Activated naive CD8-positive, alpha-beta T cell treated with anti-CD3 and anti-CD28 coated beads for 36 hours (primary cell): ENCODE measurements around the gene YEATS2. TPM values are rescaled to one million over a fixed set of nuclear protein-coding genes. Genes with fewer than 3 reads are reported as not detected.
"Not testable (repeated sequence)": the region's sequence is repeated elsewhere in the genome, so short reads cannot be mapped to it uniquely, and the experiment has no call there.

ENCODE experiments used
- DNase-seq: peaks from one replicate; pipeline ENCODE4 v3.0.0; 2021
- H3K27ac Mint-ChIP-seq: one replicate; pipeline ENCODE4 v1.8.0; 2022; ENCODE audit warnings: mild to moderate bottlenecking, moderate library complexity, mixed read lengths
- H3K27me3 Mint-ChIP-seq: one replicate; pipeline ENCODE4 v1.8.0; 2022; ENCODE audit warnings: mild to moderate bottlenecking, mixed read lengths
- H3K36me3 Mint-ChIP-seq: one replicate; pipeline ENCODE4 v1.8.0; 2021; ENCODE audit warnings: mild to moderate bottlenecking, mixed read lengths
- H3K4me1 Mint-ChIP-seq: one replicate; pipeline ENCODE4 v1.8.0; 2021; ENCODE audit warnings: mixed read lengths
- H3K4me3 Mint-ChIP-seq: one replicate; pipeline ENCODE4 v1.8.0; 2022; ENCODE audit warnings: mild to moderate bottlenecking, moderate library complexity, mixed read lengths
- H3K9me3 Mint-ChIP-seq: one replicate; pipeline ENCODE4 v1.8.0; 2022; ENCODE audit warnings: mixed read lengths
- total RNA-seq, 2 experiments: library from RNA; stranded (reverse); gene quantifications; one replicate each; pipeline ENCODE4 v1.2.3, GENCODE V29; 2021

Gene YEATS2
- total RNA-seq, 2 experiments from 2014 or later, result 40.1 to 45.1 TPM

DNA sequence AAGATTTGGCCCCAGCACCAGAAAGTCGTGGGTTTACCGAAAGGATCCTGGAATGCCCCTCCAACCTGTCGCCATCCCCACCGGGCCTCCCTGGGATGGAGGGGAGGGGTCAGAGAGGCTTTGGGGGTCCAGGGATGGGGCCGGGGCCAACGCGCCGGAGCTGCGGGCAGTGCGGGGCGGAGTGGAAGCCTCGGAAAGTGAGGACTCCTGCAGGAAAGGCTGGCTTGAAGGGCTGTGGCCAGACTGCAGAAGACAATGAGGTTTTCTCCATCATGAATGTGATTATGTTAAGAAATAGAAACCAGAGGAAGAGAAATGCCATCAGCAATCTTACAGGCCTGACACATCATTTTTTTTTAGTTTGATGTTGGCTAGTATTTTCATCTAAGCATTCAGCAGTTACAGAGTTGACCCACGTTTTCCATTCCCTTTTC is 738 bp downstream of the YEATS2 start:
- Mint-ChIP-seq H3K9me3 (no peaks in the 10 kb centered on the region), H3K4me1 (peaks cover 39% of the 10 kb centered on the region), H3K27ac (peak overlapping the region; percentile 92), H3K27me3 (no peaks in the 10 kb centered on the region), H3K4me3 (peak overlapping the region; percentile 87), H3K36me3 (peaks cover 28% of the 10 kb centered on the region)
- DNase-seq, result no peak

DNA sequence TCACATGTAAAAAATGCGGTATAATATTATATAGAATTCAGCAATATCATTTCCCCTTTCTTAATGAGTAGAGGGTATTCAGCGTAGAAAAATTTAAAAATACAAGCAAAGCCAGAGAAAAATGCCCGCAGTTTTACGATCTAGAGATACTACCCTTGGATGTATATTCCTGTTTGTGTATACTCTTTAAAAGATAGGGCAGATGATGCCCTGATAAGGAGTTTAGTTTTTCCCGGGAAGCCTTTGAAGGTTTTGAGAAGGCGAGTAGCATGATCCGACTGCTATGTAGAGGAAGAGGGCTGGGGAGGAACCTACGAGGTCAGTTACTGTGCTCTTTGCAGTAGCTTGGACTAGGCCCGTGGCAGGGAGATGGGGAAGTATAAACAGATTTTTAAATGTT is 1.2 kb downstream of the YEATS2 start:
- Mint-ChIP-seq H3K4me3 (peak overlapping the region; percentile 87), H3K9me3 (no peaks in the 10 kb centered on the region), H3K27me3 (no peaks in the 10 kb centered on the region), H3K4me1 (peaks cover 41% of the 10 kb centered on the region), H3K27ac (peak overlapping the region; percentile 92), H3K36me3 (peaks cover 28% of the 10 kb centered on the region)
- DNase-seq, result no peak

GRCh38 chr3:183699238-183699947 is 1.8 kb downstream of the YEATS2 start:
- DNase-seq, result no peak
- Mint-ChIP-seq H3K27me3 (no peaks in the 10 kb centered on the region), H3K4me1 (peaks cover 44% of the 10 kb centered on the region), H3K9me3 (no peaks in the 10 kb centered on the region), H3K36me3 (peaks cover 28% of the 10 kb centered on the region), H3K27ac (peak overlapping the region; percentile 92), H3K4me3 (peak overlapping the region; percentile 87)

GRCh38 chr3:183701744-183702143 is 4.1 kb downstream of the YEATS2 start:
- no peaks in the 10 kb centered on the region for H3K9me3 Mint-ChIP-seq
- no peaks in the 10 kb centered on the region for H3K27me3 Mint-ChIP-seq
- H3K4me3 Mint-ChIP-seq, result no peak overlapping the region
- no peak overlapping the region for H3K27ac Mint-ChIP-seq
- H3K36me3 Mint-ChIP-seq, result peaks cover 37% of the 10 kb centered on the region
- H3K4me1 Mint-ChIP-seq, result peaks cover 50% of the 10 kb centered on the region
- DNase-seq, result no peak

- H3K4me1 Mint-ChIP-seq, result peaks cover 42% of the 10 kb centered on the region
- H3K4me3 Mint-ChIP-seq, H3K9me3 Mint-ChIP-seq: not testable (repeated sequence)
These were observed 6.3 kb downstream of the YEATS2 start for GRCh38 chr3:183703892-183704291.

DNA sequence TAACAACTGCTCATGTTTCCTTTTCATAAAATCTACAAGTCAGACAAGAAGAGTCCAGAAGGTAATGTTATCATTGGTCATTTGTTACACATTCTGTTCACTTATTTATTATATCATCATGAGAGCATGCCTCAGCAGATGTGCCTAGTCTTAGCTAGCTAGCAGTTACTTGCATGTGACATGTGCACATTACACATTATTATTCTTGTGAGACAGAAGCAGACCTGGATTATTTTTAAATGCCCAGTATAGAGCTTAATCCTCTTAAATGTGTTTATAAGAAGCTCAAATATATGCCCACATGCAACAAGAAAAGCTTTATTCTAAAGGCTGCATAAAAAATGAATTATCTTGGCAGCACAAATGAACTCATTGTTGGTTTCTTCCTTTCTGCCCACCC is 12.6 kb downstream of the YEATS2 start:
- Mint-ChIP-seq H3K9me3 (no peaks in the 10 kb centered on the region), H3K27ac (no peak overlapping the region), H3K4me3 (no peak overlapping the region), H3K4me1 (peaks cover 13% of the 10 kb centered on the region), H3K27me3 (no peaks in the 10 kb centered on the region), H3K36me3 (peaks cover 12% of the 10 kb centered on the region)
- DNase-seq, result no peak

More at GRCh38 chr3:183703892-183704291, 6.3 kb downstream of the YEATS2 start:
- H3K27me3 Mint-ChIP-seq, H3K27ac Mint-ChIP-seq, DNase-seq: not testable (repeated sequence)
- peaks cover 31% of the 10 kb centered on the region for H3K36me3 Mint-ChIP-seq

GRCh38 chr3:183711516-183711915 is 13.9 kb downstream of the YEATS2 start:
- Mint-ChIP-seq H3K4me3 (no peak overlapping the region), H3K36me3 (peaks cover 3% of the 10 kb centered on the region), H3K9me3 (no peaks in the 10 kb centered on the region), H3K4me1 (peaks cover 7% of the 10 kb centered on the region), H3K27ac (no peak overlapping the region), H3K27me3 (no peaks in the 10 kb centered on the region)
- DNase-seq, result no peak

- Mint-ChIP-seq H3K9me3 (no peaks in the 10 kb centered on the region), H3K4me1 (peaks cover 8% of the 10 kb centered on the region), H3K27ac (no peak overlapping the region), H3K36me3 (peaks cover 11% of the 10 kb centered on the region), H3K4me3 (no peak overlapping the region), H3K27me3 (no peaks in the 10 kb centered on the region)
- DNase-seq, result no peak
These were observed 17.0 kb downstream of the YEATS2 start for GRCh38 chr3:183714622-183715021.

- H3K4me1 Mint-ChIP-seq, result peaks cover 1% of the 10 kb centered on the region
- peaks cover 20% of the 10 kb centered on the region for H3K36me3 Mint-ChIP-seq
- H3K9me3 Mint-ChIP-seq, result no peaks in the 10 kb centered on the region
- H3K27me3 Mint-ChIP-seq, result no peaks in the 10 kb centered on the region
- no peak for DNase-seq
- no peak overlapping the region for H3K27ac Mint-ChIP-seq
- no peak overlapping the region for H3K4me3 Mint-ChIP-seq
These were observed 20.4 kb downstream of the YEATS2 start for GRCh38 chr3:183718012-183718411.

- Mint-ChIP-seq H3K27ac (no peak overlapping the region), H3K27me3 (no peaks in the 10 kb centered on the region), H3K9me3 (no peaks in the 10 kb centered on the region), H3K4me3 (no peak overlapping the region), H3K4me1 (no peaks in the 10 kb centered on the region), H3K36me3 (peaks cover 52% of the 10 kb centered on the region)
- no peak for DNase-seq
These were observed 27.8 kb downstream of the YEATS2 start for GRCh38 chr3:183725387-183725786.

- Mint-ChIP-seq H3K36me3 (peaks cover 53% of the 10 kb centered on the region), H3K9me3 (no peaks in the 10 kb centered on the region), H3K27me3 (no peaks in the 10 kb centered on the region), H3K4me3 (no peak overlapping the region), H3K4me1 (no peaks in the 10 kb centered on the region), H3K27ac (no peak overlapping the region)
- DNase-seq, result no peak
These were observed 30.6 kb downstream of the YEATS2 start for GRCh38 chr3:183728204-183728603.

- no peaks in the 10 kb centered on the region for H3K9me3 Mint-ChIP-seq
- no peaks in the 10 kb centered on the region for H3K27me3 Mint-ChIP-seq
- H3K27ac Mint-ChIP-seq, result no peak overlapping the region
- H3K4me1 Mint-ChIP-seq, result no peaks in the 10 kb centered on the region
- H3K4me3 Mint-ChIP-seq, result no peak overlapping the region
- no peak for DNase-seq
- peaks cover 58% of the 10 kb centered on the region for H3K36me3 Mint-ChIP-seq
These were observed 32.8 kb downstream of the YEATS2 start for GRCh38 chr3:183730361-183730760.

GRCh38 chr3:183731611-183732010 is 34.0 kb downstream of the YEATS2 start:
- no peak overlapping the region for H3K4me3 Mint-ChIP-seq
- H3K27me3 Mint-ChIP-seq, result no peaks in the 10 kb centered on the region
- DNase-seq, result no peak
- H3K36me3 Mint-ChIP-seq, result peaks cover 55% of the 10 kb centered on the region
- no peaks in the 10 kb centered on the region for H3K4me1 Mint-ChIP-seq
- no peak overlapping the region for H3K27ac Mint-ChIP-seq
- no peaks in the 10 kb centered on the region for H3K9me3 Mint-ChIP-seq

DNA sequence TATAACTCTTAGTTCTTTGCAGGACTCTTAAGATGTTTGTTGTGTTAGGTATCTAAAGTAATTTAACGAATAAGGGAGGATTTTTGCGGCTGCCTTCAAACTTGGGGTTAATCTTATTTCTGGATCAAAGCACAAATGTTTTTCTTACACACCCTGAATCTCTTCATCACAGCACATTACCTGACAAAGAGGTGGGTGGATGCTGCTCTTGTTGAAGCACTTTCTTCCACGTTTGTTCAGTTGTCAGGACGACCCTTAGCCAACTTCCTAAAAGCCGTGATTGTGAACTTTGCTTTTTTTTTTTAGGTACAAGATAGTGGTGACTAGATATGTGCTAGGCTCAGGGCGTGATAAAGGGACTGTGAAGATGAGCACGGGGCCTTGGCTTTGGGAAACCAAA is 36.0 kb downstream of the YEATS2 start:
- H3K4me3 Mint-ChIP-seq, result no peak overlapping the region
- H3K27ac Mint-ChIP-seq, result no peak overlapping the region
- no peaks in the 10 kb centered on the region for H3K9me3 Mint-ChIP-seq
- H3K36me3 Mint-ChIP-seq, result peaks cover 59% of the 10 kb centered on the region
- no peak for DNase-seq
- H3K4me1 Mint-ChIP-seq, result no peaks in the 10 kb centered on the region
- H3K27me3 Mint-ChIP-seq, result no peaks in the 10 kb centered on the region

DNA sequence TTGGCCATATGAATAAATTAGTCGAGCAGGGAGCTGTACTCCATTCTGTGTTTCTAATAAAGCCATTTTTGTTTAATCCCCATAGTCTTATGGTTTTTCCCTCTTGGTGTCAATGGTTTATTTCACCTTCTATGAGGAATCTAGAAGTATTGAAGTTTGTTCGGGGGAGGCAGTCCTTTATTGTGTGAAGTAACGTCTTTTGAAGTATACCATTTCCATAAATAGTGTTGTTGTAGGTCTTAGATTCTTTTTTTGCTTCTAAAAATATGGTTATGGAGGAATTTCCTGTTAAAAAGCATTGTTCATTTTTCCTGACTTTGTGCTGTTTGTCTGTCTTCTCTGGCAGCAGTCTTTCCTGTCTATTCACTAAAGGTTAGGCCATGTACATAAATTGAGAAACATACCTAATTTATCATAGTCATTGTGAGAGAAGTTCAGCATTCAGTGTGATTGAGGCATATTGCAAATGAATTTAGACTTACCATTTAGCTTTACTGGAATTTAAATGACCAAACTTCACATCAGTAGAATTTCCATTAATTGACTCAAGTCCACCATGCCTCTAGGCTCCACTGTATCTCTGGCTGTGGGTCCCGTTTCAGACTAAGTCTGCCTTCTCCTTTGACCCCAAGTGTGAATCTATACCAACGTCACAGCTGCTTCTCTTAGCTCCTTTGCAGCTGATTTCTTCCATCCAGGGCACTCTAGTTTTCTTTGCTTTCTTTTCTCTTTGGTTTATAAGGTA is 37.3 kb downstream of the YEATS2 start:
- Mint-ChIP-seq H3K27ac (no peak overlapping the region), H3K36me3 (peaks cover 56% of the 10 kb centered on the region), H3K4me3 (no peak overlapping the region), H3K4me1 (no peaks in the 10 kb centered on the region), H3K9me3 (no peaks in the 10 kb centered on the region), H3K27me3 (no peaks in the 10 kb centered on the region)
- no peak for DNase-seq

- peaks cover 49% of the 10 kb centered on the region for H3K36me3 Mint-ChIP-seq
These were observed 39.5 kb downstream of the YEATS2 start for GRCh38 chr3:183737116-183737515.

More at GRCh38 chr3:183737116-183737515, 39.5 kb downstream of the YEATS2 start:
- Mint-ChIP-seq H3K27me3 (no peaks in the 10 kb centered on the region), H3K4me1 (no peaks in the 10 kb centered on the region), H3K4me3 (no peak overlapping the region), H3K9me3 (no peaks in the 10 kb centered on the region), H3K27ac (no peak overlapping the region)
- DNase-seq, result no peak
